Liver (tissue), 9 donors: ENCODE measurements around the gene TSSC4. TPM values are rescaled to one million over a fixed set of nuclear protein-coding genes. Genes with fewer than 3 reads are reported as not detected.

Experiments
- DNase-seq: peaks from one replicate; pipeline ENCODE4 v3.0.0-alpha.2; 2017; ENCODE audit warnings: low spot score
- H3K27ac ChIP-seq, 2 donors: one replicate each; pipeline ENCODE4 v1.7.0; 2013; ENCODE audit warnings: inconsistent platforms in 2 of 2, low read length in 2 of 2, control low read depth in 1 of 2, low read depth in 1 of 2, mild to moderate bottlenecking in 1 of 2
- H3K27me3 ChIP-seq, 4 donors: one replicate each; pipeline versions ENCODE4 v1.6.1 to v1.7.0; 2013; ENCODE audit warnings: low read length in 3 of 4, inconsistent platforms in 1 of 4, mild to moderate bottlenecking in 1 of 4, moderate library complexity in 1 of 4; ENCODE audit not compliant: control insufficient read depth in 4 of 4, insufficient read depth in 4 of 4
- H3K36me3 ChIP-seq, 4 donors: one replicate each; pipeline versions ENCODE4 v1.6.1 to v1.7.0; 2013; ENCODE audit warnings: low read length in 3 of 4, mild to moderate bottlenecking in 3 of 4, low read depth in 1 of 4, moderate library complexity in 1 of 4; ENCODE audit not compliant: control insufficient read depth in 4 of 4, insufficient read depth in 3 of 4
- H3K4me1 ChIP-seq, 4 donors: one replicate each; pipeline versions ENCODE4 v1.6.1 to v1.7.0; 2013; ENCODE audit warnings: low read length in 3 of 4, mild to moderate bottlenecking in 3 of 4, moderate library complexity in 1 of 4; ENCODE audit not compliant: control insufficient read depth in 4 of 4, insufficient read depth in 4 of 4
- H3K4me3 ChIP-seq, 3 donors: one replicate each; pipeline versions ENCODE4 v1.6.1 to v1.7.0; 2013; ENCODE audit warnings: low read length in 3 of 3, control low read depth in 1 of 3, low read depth in 1 of 3, mild to moderate bottlenecking in 1 of 3
- H3K9ac ChIP-seq, 2 donors: one replicate each; pipeline ENCODE4 v1.7.0; 2013; ENCODE audit warnings: low read length in 2 of 2, mild to moderate bottlenecking in 2 of 2, moderate library complexity in 2 of 2, control low read depth in 1 of 2, low read depth in 1 of 2
- H3K9me3 ChIP-seq, 4 donors: one replicate each; pipeline versions ENCODE4 v1.6.1 to v1.7.0; 2013; ENCODE audit warnings: low read length in 3 of 4; ENCODE audit not compliant: control insufficient read depth in 4 of 4
- CTCF ChIP-seq: fragments of 150-350 bp; IDR thresholded peaks from 2 replicates; pipeline ENCODE4 v1.5.1; 2017; ENCODE audit warnings: improper control_type of control experiment, low read depth, low read length; ENCODE audit not compliant: missing input control
- EGR1 ChIP-seq, 2 donors: IDR thresholded peaks; 2 replicates each; pipeline ENCODE4 v1.6.1; 2016 to 2018; ENCODE audit warnings: antibody characterized with exemption in 2 of 2, low read depth in 2 of 2
- FOXA2 ChIP-seq: IDR thresholded peaks from 2 replicates; pipeline ENCODE4 v1.6.1; 2016; ENCODE audit warnings: antibody characterized with exemption
- GABPA ChIP-seq, 2 donors: IDR thresholded peaks in 1 of 2; conservative IDR thresholded peaks in 1 of 2; 2 replicates each; pipeline ENCODE4 v1.6.1; 2016; ENCODE audit warnings: antibody characterized with exemption in 2 of 2, mild to moderate bottlenecking in 1 of 2, moderate library complexity in 1 of 2
- HNF4A ChIP-seq, 2 donors: conservative IDR thresholded peaks; 2 replicates each; pipeline ENCODE4 v1.6.1; 2016; ENCODE audit warnings: antibody characterized with exemption in 2 of 2, mild to moderate bottlenecking in 2 of 2
- NR2F2 ChIP-seq: IDR thresholded peaks from 2 replicates; pipeline ENCODE4 v1.6.1; 2016; ENCODE audit warnings: antibody characterized with exemption
- RAD21 ChIP-seq, 2 donors: IDR thresholded peaks; 2 replicates each; pipeline ENCODE4 v1.6.1; 2016; ENCODE audit warnings: antibody characterized with exemption in 2 of 2, mild to moderate bottlenecking in 2 of 2
- REST ChIP-seq: IDR thresholded peaks from 2 replicates; pipeline ENCODE4 v1.6.1; 2016; ENCODE audit warnings: antibody characterized with exemption, mild to moderate bottlenecking
- RXRA ChIP-seq, 2 donors: IDR thresholded peaks; 2 replicates each; pipeline ENCODE4 v1.6.1; 2017 to 2018; ENCODE audit warnings: antibody characterized with exemption in 2 of 2, mild to moderate bottlenecking in 1 of 2
- SP1 ChIP-seq: IDR thresholded peaks from 2 replicates; pipeline ENCODE4 v1.6.1; 2018; ENCODE audit warnings: antibody characterized with exemption, mild to moderate bottlenecking
- TAF1 ChIP-seq: conservative IDR thresholded peaks from 2 replicates; pipeline ENCODE4 v1.6.1; 2016; ENCODE audit warnings: antibody characterized with exemption, mild to moderate bottlenecking
- YY1 ChIP-seq: IDR thresholded peaks from 2 replicates; pipeline ENCODE4 v1.6.1; 2016; ENCODE audit warnings: antibody characterized with exemption, mild to moderate bottlenecking
- WGBS: extraction: QIAGEN DNeasy Blood & Tissue Kit; methylation state at CpG from one replicate; pipeline ENCODE4 v1.1.7; 2013; 5-methylcytosine and 5-hydroxymethylcytosine counted together
- polyA plus RNA-seq, 2 donors: library from polyadenylated mRNA; stranded (reverse) in 1 of 2; unstranded in 1 of 2; fragments of 200-250 nt in 1 of 2; fragments of >200 nt in 1 of 2; fragmentation: Nextera tagmentation in 1 of 2; extraction: Ambion mirVana in 1 of 2; gene quantifications; one replicate each; pipeline versions ENCODE4 v1.2.1 to v1.2.3, GENCODE V29; 2013 to 2015
- total RNA-seq, 2 donors: library from RNA; depleted of rRNA; stranded (reverse); fragments of >200 nt; gene quantifications; one replicate each; pipeline ENCODE4 v1.2.3, GENCODE V29; 2014
- donor health status: healthy.
- donor health status: healthy.
- donor health status: healthy.
- donor health status: healthy.
- donor health status: healthy.

The TSSC4 gene
- total and polyA plus RNA-seq, 4 donors: 15.8 to 19.1 (median 17.6) TPM

DNA sequence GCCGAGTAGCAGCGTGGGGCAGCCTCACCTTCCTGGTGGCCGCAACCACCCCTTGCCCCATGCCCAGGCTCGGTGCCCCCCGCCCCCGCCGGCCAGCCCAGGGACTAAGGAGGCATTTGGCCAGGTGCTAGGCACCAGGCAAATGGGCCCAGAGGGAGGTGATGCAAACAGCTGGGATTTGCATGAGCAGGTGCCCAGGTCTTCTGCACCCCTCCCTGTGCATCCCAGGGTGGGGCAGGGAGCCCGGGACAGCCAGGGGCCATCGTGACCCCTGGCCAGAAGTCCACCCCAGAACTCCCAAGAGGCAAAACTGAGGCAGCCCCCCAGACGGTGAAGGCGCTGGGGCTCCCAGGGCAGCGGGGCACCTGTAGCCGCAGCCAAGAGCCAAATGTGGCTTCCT, 25.7 kb downstream of the TSSC4 start (continued):
- TF ChIP-seq EGR1 (IDR thresholded peaks at IDR 0.05; ENCODE audit: low read depth in 2 of 2) (no peak), NR2F2 (no peak)

DNA sequence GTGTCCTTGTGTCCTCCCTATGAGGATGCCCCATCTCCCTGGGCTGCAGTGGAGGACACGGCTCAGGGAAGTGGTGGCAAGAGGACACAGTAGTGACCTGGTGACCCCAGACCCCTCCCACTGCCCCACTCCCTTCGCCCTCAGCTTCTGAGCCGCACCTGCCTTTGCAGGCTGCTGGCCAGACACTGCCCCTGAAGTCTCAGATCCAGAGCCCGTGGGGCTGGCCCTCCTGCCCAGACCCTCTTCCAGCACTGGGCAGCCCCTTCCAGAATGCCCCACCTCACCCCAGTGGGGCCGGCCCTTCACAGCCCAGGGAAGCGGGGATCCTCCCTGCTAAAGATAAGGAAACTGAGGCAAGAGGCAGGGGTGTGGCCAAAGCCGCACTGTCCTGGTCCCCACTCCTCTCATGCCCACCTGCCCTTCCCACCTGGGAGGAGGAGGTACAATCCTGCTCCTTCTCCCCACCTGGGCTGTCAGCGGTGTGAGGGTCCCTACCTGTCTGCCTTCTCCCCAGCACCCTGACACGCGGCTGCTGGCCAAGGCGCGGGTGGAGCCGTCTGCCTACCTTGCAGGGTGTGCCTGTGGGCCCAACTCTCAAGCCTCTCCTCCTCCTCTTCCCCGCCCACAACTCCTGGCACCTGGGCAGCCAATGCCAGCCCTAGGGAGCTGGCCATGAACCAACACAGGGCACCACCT, 26.4 kb downstream of the TSSC4 start:
- H3K27ac ChIP-seq: no peak overlapping the region
- H3K9ac ChIP-seq: no peak overlapping the region
- TF ChIP-seq SP1 (no peak), FOXA2 (no peak), GABPA (IDR thresholded peaks at IDR 0.05 in 1 of 2, conservative IDR thresholded peaks at IDR 0.05 in 1 of 2) (no peak), HNF4A (conservative IDR thresholded peaks at IDR 0.05) (no peak), EGR1 (IDR thresholded peaks at IDR 0.05; ENCODE audit: low read depth in 2 of 2) (no peak), CTCF (no peak), TAF1 (no peak), RXRA (IDR thresholded peaks at IDR 0.05) (no peak), YY1 (no peak), RAD21 (IDR thresholded peaks at IDR 0.05) (no peak)
- H3K4me1 ChIP-seq: no peaks in the 10 kb centered on the region
- 79% methylated on average over 14 of the region's 14 CpGs for WGBS
- H3K36me3 ChIP-seq: no peaks in the 10 kb centered on the region
- H3K27me3 ChIP-seq: no peaks in the 10 kb centered on the region
- no peak overlapping the region for H3K4me3 ChIP-seq
- no peak for DNase-seq
- no peaks in the 10 kb centered on the region for H3K9me3 ChIP-seq

DNA sequence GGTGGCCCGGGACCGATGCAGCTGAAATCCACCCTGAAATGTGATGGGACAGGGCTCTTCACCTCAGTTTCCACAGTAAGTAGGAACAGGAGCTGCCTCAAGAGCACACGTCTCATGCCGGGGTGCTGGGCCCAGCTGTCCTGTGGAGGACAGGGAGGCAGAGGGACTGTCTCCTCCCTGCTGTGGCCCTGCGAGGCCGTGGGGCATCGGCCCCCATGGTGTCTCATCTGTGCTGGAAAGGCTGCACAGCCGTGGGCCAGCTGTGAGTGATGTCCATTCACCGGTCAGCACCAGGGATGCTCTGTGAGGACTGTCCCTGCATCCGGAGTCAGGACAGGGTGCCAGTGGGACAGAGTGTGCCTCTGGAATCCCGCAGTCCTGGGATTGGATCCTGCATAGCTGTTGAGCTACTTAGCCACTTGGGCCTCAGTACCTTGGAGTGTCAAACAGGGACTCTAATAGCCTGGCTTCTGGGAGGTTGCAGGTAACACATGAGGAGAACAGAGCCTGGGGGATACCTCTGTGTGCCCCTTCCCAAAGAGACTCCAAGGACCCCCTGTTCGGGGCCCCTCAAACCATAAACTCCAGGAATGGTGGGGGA, 27.3 kb downstream of the TSSC4 start:
- WGBS: 64% methylated on average over 12 of the region's 12 CpGs
- DNase-seq: no peak
- TF ChIP-seq HNF4A (conservative IDR thresholded peaks at IDR 0.05) (no peak), GABPA (IDR thresholded peaks at IDR 0.05 in 1 of 2, conservative IDR thresholded peaks at IDR 0.05 in 1 of 2) (no peak), RAD21 (IDR thresholded peaks at IDR 0.05) (no peak)
- Histone ChIP-seq H3K9ac (no peak overlapping the region), H3K4me1 (no peaks in the 10 kb centered on the region), H3K36me3 (no peaks in the 10 kb centered on the region), H3K9me3 (no peaks in the 10 kb centered on the region), H3K4me3 (no peak overlapping the region), H3K27ac (no peak overlapping the region), H3K27me3 (no peaks in the 10 kb centered on the region)

- WGBS: 56% methylated on average over 8 of the region's 8 CpGs
- no peak for TF ChIP-seq REST
- peak; percentile 88 for TF ChIP-seq CTCF
- peak; percentile 94 to 97 for TF ChIP-seq RAD21 (IDR thresholded peaks at IDR 0.05)
Observed at GRCh38 chr11:2428322-2428795, 27.8 kb downstream of the TSSC4 start.

More at GRCh38 chr11:2428322-2428795, 27.8 kb downstream of the TSSC4 start:
- H3K27me3 ChIP-seq: no peaks in the 10 kb centered on the region
- no peak overlapping the region for H3K27ac ChIP-seq
- no peak overlapping the region for H3K4me3 ChIP-seq
- no peaks in the 10 kb centered on the region for H3K36me3 ChIP-seq
- no peak overlapping the region for H3K9ac ChIP-seq
- no peaks in the 10 kb centered on the region for H3K4me1 ChIP-seq
- DNase-seq: peak; percentile 80
- no peaks in the 10 kb centered on the region for H3K9me3 ChIP-seq
